GM19193 (cell line): ENCODE results near the gene FAM237A.

Source experiments
- POLR2A ChIP-seq: IDR thresholded peaks from 4 replicates; pipeline ENCODE4 v1.6.1; 2011; ENCODE audit not compliant: insufficient read depth, insufficient read length; ENCODE audit errors: extremely low read depth

The FAM237A gene

DNA sequence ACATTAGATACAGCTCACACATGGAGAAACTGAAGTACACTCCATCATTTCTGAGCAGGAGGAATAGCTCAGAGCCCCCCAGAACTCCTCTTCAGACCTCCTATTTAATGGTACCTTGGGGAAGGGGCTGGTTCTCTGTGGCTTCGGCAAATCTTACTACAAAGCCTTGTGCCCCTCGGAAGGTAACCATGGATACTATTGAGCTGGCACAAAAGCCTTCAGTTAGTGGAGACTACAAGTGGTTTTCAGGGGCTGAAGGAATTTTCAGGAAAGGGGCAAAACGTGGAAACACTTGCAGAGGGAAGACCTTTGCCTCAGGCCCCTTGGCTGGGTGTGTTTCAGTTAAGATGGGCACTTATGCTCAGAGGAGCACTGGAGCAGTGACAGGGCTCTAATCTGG is 1.1 kb upstream of the FAM237A start:
- TF ChIP-seq POLR2A: no peak

DNA sequence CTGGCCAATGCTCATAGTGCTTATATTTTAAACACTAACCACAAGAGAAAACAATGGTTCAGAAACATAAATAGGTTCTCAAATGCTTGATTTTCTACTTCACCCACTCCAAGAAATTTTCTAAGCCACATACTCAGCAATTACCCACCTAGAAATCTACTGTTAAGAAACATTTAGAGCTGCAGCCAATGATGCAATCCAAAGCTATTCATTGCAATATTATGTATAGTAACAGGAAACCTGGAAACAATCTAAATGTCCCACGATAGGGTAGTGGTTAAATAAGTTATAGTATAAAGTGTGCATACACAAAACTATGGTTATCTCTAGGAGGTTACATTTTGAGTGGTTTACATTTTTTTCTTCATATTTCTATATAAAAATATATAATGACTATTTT is 5.7 kb downstream of the FAM237A start:
- TF ChIP-seq POLR2A: no peak

DNA sequence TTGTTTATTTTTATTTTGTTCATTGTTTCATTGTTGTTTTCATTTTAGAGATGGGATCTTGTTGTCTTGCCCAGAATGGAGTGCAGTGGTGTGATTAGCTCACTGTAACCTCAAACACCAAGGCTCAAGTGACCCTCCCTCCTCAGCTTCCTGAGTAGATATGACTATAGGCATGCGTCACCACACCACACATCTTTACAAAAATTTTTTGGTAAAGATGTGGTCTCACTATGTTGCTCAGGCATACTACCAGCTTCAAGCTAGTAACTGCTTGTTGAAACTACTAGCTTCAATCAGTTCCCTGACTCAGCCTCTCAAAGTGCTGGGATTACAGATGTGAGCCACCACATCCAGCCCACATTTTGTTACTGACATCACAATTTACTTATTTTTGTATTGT is 14.8 kb downstream of the FAM237A start:
- TF ChIP-seq POLR2A: no peak

DNA sequence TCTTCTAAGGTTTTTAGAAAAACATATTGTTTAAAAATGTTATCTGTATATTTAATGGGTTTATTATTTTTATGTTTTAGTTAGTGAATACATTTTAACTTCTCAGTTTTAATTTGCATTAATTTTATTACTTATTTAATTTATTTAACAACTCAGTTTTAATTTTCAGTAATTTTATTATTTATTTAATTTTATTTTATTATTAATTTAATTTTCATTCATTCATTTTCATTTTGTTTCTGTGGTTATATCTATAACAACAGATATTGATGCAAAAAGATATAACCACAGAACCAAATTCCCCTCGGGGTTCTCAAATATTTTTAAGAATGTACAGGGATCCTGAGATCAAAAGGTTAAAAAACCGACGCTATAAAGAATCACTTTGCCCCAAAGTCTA is 23.0 kb downstream of the FAM237A start:
- TF ChIP-seq POLR2A: no peak

DNA sequence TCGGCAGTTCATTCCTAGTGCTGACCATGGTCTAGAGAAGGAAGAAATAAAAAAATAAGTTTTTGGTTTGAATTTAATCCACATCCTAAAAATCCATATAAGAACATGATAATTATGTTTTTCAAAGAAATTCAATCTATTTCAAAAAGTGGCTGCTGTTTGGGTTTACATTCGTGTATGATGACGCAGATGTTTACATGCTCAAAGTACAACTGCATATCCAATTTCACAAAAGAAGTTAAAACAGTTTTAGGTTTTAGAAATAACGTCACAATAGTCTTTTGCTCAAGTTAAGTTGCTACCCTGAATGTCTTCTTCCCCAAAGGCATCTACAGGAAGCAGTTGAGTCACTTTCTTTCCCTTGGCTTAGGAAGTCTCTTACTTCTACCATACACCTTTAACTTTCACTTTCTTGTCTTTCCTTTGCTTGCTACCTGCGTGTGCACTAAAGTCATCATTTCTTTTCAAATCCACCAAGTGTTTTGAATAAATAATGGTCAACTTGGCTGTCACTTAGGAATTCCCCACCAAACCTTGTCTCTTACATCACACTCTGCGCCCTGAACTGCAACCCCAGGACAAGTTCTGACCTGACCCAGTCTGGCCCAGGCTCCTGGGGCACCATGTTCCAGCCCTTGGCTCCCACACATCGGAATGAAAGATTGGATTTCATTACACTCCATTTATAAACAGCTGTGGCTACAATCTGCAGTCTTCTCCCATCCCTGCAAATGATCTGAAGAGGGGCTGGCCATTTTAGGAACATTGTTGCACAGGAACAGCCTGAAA is 28.4 kb downstream of the FAM237A start:
- no peak for TF ChIP-seq POLR2A

DNA sequence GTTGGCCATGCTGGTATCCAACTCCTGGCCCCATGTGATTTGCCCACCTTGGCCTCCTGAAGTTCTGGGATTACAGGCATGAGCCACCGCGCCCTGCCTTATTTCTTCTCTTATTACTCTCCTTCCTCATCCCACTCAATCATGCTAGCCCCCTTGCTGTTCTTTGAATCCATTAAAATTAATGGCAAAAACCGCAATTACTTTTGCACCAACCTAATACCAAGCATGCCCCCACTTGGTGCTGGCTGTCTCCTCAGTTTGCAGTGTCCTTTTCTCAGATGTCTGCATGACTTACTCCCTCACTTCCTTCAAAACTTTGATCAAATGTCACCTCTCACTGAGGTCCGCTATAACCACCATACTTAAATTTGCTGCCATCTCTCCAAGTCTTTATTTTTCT is 41.3 kb downstream of the FAM237A start:
- no peak for TF ChIP-seq POLR2A

DNA sequence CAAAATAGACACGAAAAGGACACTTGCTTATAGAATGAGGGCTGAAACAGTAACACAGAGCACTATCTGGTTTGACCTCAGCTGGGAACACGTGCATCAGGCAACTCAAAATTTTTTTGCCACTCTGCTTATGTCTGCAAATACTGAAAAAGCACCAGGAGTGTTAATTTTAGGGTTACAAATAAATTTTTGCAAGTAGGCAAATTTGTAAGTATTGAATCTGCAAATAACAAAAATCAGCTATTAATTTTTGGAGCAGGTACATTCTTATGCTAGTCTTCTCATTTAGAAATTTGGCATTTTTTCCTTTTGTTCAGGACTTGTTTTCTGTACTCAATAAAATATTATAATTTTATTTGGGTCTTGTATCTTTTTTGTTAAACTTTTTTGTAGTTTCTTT is 46.2 kb downstream of the FAM237A start:
- TF ChIP-seq POLR2A: no peak

DNA sequence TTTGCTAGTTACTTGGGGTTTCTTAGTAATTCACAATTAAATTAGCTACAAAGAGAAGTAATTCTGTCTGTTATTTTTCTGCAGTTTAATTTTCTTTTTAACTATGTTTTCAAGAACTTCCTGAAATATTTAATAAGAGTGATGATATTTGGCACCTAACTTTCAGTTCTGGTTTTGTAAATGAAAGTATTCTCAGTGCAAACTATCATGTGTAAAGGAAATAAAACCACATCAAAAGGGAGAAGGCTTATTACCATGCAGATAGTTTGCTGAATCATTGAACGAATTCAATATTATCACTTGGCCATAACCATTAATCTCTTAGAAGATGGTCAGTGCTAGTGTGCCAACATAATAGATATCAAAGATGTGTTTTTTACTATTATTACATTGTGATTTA is 46.7 kb downstream of the FAM237A start:
- TF ChIP-seq POLR2A: no peak

DNA sequence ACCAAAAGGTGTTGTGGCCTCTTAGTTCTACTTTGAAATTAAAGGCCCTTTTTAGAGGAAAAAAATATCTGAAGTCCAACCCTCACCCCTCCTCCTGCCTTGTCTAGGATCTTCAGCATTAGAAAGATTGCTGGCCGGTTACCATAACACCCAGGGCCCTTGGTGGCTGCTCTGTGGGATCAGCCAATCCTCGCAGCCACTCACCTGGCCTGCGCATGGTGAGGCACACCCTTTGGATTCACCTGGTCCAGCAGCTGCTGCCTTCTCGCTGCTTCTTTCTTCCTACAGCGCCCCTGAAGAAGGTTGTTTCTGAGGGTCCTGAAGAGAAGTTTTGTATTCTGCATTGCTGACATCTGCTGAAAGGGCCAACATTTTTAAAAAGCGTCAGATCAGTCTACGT is 50.7 kb downstream of the FAM237A start:
- TF ChIP-seq POLR2A: no peak

DNA sequence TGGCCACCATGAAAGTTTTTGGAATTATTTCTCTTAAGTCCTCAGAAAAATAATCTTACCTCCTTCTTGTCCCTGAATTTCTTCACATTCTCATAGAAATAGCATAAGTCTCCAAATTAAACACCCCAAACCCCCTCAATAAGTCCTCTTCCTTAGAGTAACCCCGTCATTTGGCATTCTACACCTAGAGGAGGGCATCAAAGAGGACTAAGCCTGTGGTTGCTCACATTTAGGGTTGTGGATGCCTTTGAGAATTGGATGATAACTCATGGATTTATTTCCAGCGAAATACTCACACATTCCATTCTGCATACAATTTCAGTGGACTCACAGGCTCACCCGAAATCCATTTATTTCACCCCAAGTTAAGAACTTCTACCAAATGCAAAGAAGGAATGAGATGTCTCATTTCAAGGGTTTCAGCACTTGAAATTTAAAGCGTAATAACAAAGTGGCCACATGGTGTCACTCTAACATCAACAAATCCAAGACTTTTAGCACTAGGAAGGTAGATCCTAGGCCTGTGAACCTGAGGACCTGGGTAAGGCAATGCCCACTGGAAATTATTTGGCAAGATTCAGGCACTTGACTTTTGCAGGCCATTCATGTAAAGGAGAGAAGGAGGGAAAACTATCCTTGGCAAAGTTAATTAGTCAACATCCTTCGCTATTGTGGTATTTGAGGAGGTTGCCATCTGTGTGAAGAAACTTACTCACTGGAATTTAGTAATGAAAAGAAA is 51.3 kb downstream of the FAM237A start:
- TF ChIP-seq POLR2A: no peak

DNA sequence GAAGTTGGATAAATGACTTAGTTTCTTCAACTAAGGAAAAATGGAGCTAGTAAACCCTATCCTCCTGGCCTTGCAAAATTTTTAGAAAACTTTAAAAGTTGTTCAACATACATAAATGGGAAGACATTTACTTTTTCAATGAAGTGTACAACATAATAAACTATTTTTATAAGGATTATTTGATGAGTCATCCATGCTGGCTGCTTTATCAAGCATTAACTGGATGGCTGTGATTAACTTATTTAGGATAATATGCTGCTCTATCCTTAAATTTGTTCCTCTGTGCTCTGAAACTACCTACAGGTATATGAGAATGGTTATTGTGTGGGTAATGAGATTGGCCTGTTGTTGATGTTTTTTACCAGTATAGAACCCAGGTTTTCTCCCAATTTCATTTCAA is 54.6 kb downstream of the FAM237A start:
- TF ChIP-seq POLR2A: no peak

DNA sequence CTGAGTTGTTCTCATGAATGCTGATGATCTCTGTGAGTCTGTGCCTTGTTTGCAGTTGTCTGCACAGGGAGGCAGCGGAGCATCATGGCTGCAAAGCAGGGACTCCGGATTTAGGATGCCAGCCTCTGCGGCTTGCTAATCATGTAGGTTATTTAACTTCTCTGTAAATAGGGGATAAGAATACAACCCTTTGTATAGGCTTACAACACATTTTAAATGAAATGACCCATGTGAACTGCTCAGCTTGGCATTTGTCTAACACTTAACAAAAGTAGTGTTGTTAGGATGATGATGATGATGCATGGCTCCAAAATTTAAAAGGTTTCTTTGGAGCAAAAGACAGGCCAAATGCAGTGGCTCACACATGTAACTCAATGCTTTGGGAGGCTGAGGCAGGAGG is 56.5 kb downstream of the FAM237A start:
- no peak for TF ChIP-seq POLR2A
